ENCODE data around the gene TCF7L2.

The TCF7L2 gene

DNA sequence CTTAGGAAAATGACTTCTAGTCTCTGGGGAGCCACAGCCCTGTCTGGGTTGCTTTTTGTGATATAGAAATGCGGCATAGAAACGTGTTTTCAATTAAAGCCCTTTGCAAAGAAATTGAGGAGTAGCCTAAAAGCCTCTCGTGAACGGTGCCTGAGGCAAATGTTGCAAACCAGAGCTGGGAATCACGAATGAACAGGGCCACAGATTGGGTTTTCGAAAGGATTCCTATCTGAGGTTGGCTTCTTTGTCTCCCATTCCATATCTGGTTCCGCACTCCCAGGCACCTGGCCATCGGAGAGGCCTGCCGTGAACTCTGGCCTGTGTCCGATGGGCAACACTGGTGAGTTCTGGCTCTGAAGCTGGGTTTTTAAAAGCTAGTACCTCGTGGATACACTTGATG is 221.6 kb downstream of the TCF7L2 start:
- no peaks in the 10 kb centered on the region for H3K9me2 ChIP-seq (replicated peaks; ENCODE audit: control insufficient read depth, low read length)
- no peak overlapping the region for H3K4me2 ChIP-seq (ENCODE audit: low read length)
- H3K4me1 ChIP-seq (ENCODE audit: control insufficient read depth, low read length) = no peaks in the 10 kb centered on the region
- H3K36me3 ChIP-seq (ENCODE audit: control insufficient read depth, low read length) = no peaks in the 10 kb centered on the region
- no peaks in the 10 kb centered on the region for H3F3A ChIP-seq (ENCODE audit: control insufficient read depth, insufficient read depth)
- TF ChIP-seq EZH2phosphoT487 (IDR thresholded peaks at IDR 0.05; ENCODE audit: borderline replicate concordance, low read length) = no peak
- TF ChIP-seq, protein P1, sequence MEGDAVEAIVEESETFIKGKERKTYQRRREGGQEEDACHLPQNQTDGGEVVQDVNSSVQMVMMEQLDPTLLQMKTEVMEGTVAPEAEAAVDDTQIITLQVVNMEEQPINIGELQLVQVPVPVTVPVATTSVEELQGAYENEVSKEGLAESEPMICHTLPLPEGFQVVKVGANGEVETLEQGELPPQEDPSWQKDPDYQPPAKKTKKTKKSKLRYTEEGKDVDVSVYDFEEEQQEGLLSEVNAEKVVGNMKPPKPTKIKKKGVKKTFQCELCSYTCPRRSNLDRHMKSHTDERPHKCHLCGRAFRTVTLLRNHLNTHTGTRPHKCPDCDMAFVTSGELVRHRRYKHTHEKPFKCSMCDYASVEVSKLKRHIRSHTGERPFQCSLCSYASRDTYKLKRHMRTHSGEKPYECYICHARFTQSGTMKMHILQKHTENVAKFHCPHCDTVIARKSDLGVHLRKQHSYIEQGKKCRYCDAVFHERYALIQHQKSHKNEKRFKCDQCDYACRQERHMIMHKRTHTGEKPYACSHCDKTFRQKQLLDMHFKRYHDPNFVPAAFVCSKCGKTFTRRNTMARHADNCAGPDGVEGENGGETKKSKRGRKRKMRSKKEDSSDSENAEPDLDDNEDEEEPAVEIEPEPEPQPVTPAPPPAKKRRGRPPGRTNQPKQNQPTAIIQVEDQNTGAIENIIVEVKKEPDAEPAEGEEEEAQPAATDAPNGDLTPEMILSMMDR (IDR thresholded peaks at IDR 0.05; ENCODE audit: low read depth, low read length, poor library complexity, severe bottlenecking) = no peak
- no peaks in the 10 kb centered on the region for H3K9me3 ChIP-seq (ENCODE audit: control insufficient read depth, insufficient read depth, low read length)
- peaks cover 5% of the 10 kb centered on the region; the same call in 1 of the 2 replicates for H3K27me3 ChIP-seq (ENCODE audit: control insufficient read depth, low read length)
- H3K27ac ChIP-seq (ENCODE audit: low read depth, low read length) = no peak overlapping the region
- H3K79me2 ChIP-seq (ENCODE audit: control insufficient read depth, low read length) = no peaks in the 10 kb centered on the region
- no peaks in the 10 kb centered on the region for H4K20me1 ChIP-seq (ENCODE audit: control insufficient read depth, insufficient read depth, low read depth, low read length)
- H3K4me3 ChIP-seq (ENCODE audit: low read length) = no peak overlapping the region

DNA sequence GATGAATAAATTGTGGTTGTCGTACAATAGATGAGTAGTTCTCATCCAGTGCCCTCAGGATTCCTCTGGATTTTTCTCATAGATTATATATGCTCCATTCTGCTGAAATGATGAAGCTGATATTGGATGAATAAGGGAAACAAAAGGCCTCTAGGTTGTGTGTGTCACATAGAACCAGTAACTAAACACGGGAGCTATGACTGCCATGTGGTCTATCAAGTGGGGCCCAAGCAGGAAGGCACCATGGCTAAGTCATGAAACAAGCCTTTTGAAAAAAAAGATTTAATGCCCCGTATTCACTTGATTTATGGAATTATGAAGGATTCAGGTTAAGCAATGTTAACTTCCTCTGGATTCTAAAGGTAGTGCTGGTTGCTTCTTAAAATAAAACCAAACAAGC is 225.1 kb downstream of the TCF7L2 start:
- Histone ChIP-seq H3K4me3 (ENCODE audit: low read length) (no peak overlapping the region), H3K79me2 (ENCODE audit: control insufficient read depth, low read length) (no peaks in the 10 kb centered on the region), H3K27me3 (ENCODE audit: control insufficient read depth, low read length) (peaks cover 5% of the 10 kb centered on the region; the same call in 1 of the 2 replicates), H3F3A (ENCODE audit: control insufficient read depth, insufficient read depth) (no peaks in the 10 kb centered on the region), H3K4me1 (ENCODE audit: control insufficient read depth, low read length) (no peaks in the 10 kb centered on the region), H3K9me3 (ENCODE audit: control insufficient read depth, insufficient read depth, low read length) (no peaks in the 10 kb centered on the region), H3K4me2 (ENCODE audit: low read length) (no peak overlapping the region), H3K9me2 (replicated peaks; ENCODE audit: control insufficient read depth, low read length) (no peaks in the 10 kb centered on the region), H3K27ac (ENCODE audit: low read depth, low read length) (no peak overlapping the region), H3K36me3 (ENCODE audit: control insufficient read depth, low read length) (no peaks in the 10 kb centered on the region), H4K20me1 (ENCODE audit: control insufficient read depth, insufficient read depth, low read depth, low read length) (no peaks in the 10 kb centered on the region)
- TF ChIP-seq, protein P1 (IDR thresholded peaks at IDR 0.05; ENCODE audit: low read depth, low read length, poor library complexity, severe bottlenecking) = no peak

- Histone ChIP-seq H3K79me2 (ENCODE audit: control insufficient read depth, low read length) (no peaks in the 10 kb centered on the region), H3F3A (ENCODE audit: control insufficient read depth, insufficient read depth) (no peaks in the 10 kb centered on the region), H3K27ac (ENCODE audit: low read depth, low read length) (no peak overlapping the region), H3K36me3 (ENCODE audit: control insufficient read depth, low read length) (no peaks in the 10 kb centered on the region), H3K27me3 (ENCODE audit: control insufficient read depth, low read length) (peaks cover 5% of the 10 kb centered on the region; the same call in 1 of the 2 replicates), H3K9me2 (replicated peaks; ENCODE audit: control insufficient read depth, low read length) (no peaks in the 10 kb centered on the region), H3K4me3 (ENCODE audit: low read length) (no peak overlapping the region), H3K4me1 (ENCODE audit: control insufficient read depth, low read length) (no peaks in the 10 kb centered on the region), H4K20me1 (ENCODE audit: control insufficient read depth, insufficient read depth, low read depth, low read length) (no peaks in the 10 kb centered on the region), H3K4me2 (ENCODE audit: low read length) (no peak overlapping the region), H3K9me3 (ENCODE audit: control insufficient read depth, insufficient read depth, low read length) (no peaks in the 10 kb centered on the region)
- no peak for TF ChIP-seq EZH2phosphoT487 (IDR thresholded peaks at IDR 0.05; ENCODE audit: borderline replicate concordance, low read length)
- TF ChIP-seq, protein P1 (IDR thresholded peaks at IDR 0.05; ENCODE audit: low read depth, low read length, poor library complexity, severe bottlenecking) = no peak
Measured at GRCh38 chr10:113175756-113176651, 226.0 kb downstream of the TCF7L2 start.

Data from DOHH2 (cell line).